Hepatocyte (in vitro differentiated cells): ENCODE measurements around the gene EIF4ENIF1. TPM values are rescaled to one million over a fixed set of nuclear protein-coding genes. Genes with fewer than 3 reads are reported as not detected.
A peak's percentile ranks its signal among the peaks of the same experiment; 100 is the strongest.

Experiments
- DNase-seq: peaks from one replicate; pipeline ENCODE4 v3.0.0-alpha.2; 2016; ENCODE audit warnings: low spot score
- H2AFZ ChIP-seq: fragments of 200-600 bp; sonication (generic); 2 replicates; pipeline ENCODE4 v1.6.0; 2016; ENCODE audit warnings: antibody characterized with exemption, mild to moderate bottlenecking
- H3K27ac ChIP-seq: fragments of 200-600 bp; sonication (generic); 2 replicates; pipeline ENCODE4 v1.5.1; 2016; ENCODE audit warnings: mild to moderate bottlenecking
- H3K27me3 ChIP-seq: fragments of 200-600 bp; sonication (generic); 2 replicates; pipeline ENCODE4 v1.6.1; 2016
- H3K36me3 ChIP-seq: fragments of 200-600 bp; sonication (generic); replicated peaks from 2 replicates; pipeline ENCODE4 v1.5.1; 2016; ENCODE audit warnings: low read depth; ENCODE audit not compliant: insufficient read depth
- H3K4me1 ChIP-seq: fragments of 200-600 bp; sonication (generic); 2 replicates; pipeline ENCODE4 v1.5.1; 2016; ENCODE audit warnings: mild to moderate bottlenecking, moderate library complexity; ENCODE audit not compliant: insufficient read depth
- H3K4me2 ChIP-seq: fragments of 200-600 bp; sonication (generic); 2 replicates; pipeline ENCODE4 v1.6.0; 2016
- H3K4me3 ChIP-seq: fragments of 200-600 bp; sonication (generic); 2 replicates; pipeline ENCODE4 v1.5.1; 2016; ENCODE audit warnings: mild to moderate bottlenecking
- H3K79me2 ChIP-seq: fragments of 200-600 bp; sonication (generic); 2 replicates; pipeline ENCODE4 v1.6.0; 2017; ENCODE audit warnings: mild to moderate bottlenecking
- H3K9me2 ChIP-seq: fragments of 200-600 bp; sonication (generic); replicated peaks from 2 replicates; pipeline ENCODE4 v1.6.0; 2017; ENCODE audit warnings: mild to moderate bottlenecking; ENCODE audit not compliant: insufficient read depth
- H3K9me3 ChIP-seq: fragments of 200-600 bp; sonication (generic); 2 replicates; pipeline ENCODE4 v1.5.1; 2016; ENCODE audit warnings: low read depth, mild to moderate bottlenecking
- H4K20me1 ChIP-seq: fragments of 200-600 bp; sonication (generic); 2 replicates; pipeline ENCODE4 v1.6.0; 2016; ENCODE audit warnings: mild to moderate bottlenecking; ENCODE audit not compliant: insufficient read depth, poor library complexity, severe bottlenecking
- EZH2 ChIP-seq: fragments of 200-600 bp; sonication (generic); IDR thresholded peaks from 2 replicates; pipeline ENCODE4 v1.6.1; 2016; ENCODE audit warnings: antibody characterized with exemption, mild to moderate bottlenecking, borderline replicate concordance
- EZH2phosphoT487 ChIP-seq: fragments of 200-600 bp; sonication (generic); IDR thresholded peaks from one replicate; pipeline ENCODE4 v1.6.1; 2018; ENCODE audit warnings: antibody characterized with exemption, mild to moderate bottlenecking, low read depth, moderate library complexity; ENCODE audit not compliant: unreplicated experiment, severe bottlenecking
- WGBS: methylation state at CpG from one replicate; pipeline ENCODE4 v1.1.6; 2016; ENCODE audit warnings: low lambda C conversion rate; ENCODE audit errors: missing lambda C conversion rate; 5-methylcytosine and 5-hydroxymethylcytosine counted together
- polyA plus RNA-seq: library from polyadenylated mRNA; unstranded; fragments of >200 nt; fragmentation: Nextera tagmentation; extraction: Ambion mirVana; gene quantifications from 2 replicates; pipeline ENCODE4 v1.2.1, GENCODE V29; 2016
- total RNA-seq: library from RNA; depleted of rRNA; stranded (reverse); fragments of >200 nt; gene quantifications from 2 replicates; pipeline ENCODE4 v1.2.3, GENCODE V29; 2014
- TF ChIP-seq, protein P1 (sequence below): fragments of 200-600 bp; sonication (generic); IDR thresholded peaks from 2 replicates; pipeline ENCODE4 v1.5.1; 2016; ENCODE audit warnings: antibody characterized with exemption, mild to moderate bottlenecking; ENCODE audit not compliant: poor library complexity

The EIF4ENIF1 gene
- total and polyA plus RNA-seq, 2 experiments from 2014 or later, result 9.2 to 13.3 TPM

DNA sequence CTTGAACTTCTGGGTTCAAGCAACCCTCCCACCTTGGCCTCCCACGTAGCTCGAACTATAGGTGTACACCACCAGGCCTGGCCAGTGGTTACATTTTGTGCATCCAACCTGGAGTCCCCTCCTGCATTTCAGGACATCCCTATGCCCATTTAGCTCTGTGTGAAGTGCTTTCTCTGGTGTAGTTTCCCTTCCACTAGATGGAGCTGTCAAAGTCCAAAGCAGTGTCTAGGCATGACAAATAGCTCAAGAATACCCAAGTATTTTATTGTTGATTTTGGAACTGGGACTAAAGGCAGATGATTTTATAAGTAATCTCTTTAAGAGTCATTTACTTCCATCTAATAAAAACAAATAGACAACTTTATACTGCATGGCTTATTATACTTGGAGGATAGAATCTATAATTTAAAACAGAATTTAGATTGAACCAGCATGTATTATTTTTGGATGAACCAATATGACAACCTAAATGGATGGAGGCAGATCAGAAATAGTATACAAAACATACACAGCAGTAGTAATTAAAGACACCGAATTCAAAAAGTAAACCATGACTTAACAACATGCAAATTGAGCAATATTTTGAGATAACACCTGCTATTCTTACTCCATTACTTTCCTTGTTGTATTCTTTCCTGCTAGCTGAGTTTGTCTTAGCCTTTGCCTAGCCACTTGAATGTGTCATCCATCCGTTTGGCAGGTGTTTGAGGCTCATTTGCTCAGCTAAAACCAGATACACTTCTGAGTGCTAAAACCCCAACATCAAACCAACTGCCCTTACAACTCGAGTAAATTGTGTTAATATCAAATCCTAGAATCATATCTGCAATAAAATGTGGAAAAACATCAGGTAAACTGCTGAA lies 37.7 kb downstream of the EIF4ENIF1 start:
- H3K4me3 ChIP-seq, result no peak overlapping the region
- no peaks in the 10 kb centered on the region for H3K9me2 ChIP-seq
- no peaks in the 10 kb centered on the region for H3K9me3 ChIP-seq
- H4K20me1 ChIP-seq, result no peaks in the 10 kb centered on the region
- no peak overlapping the region for H3K4me2 ChIP-seq
- 88% methylated on average over 5 of the region's 5 CpGs for WGBS
- H3K79me2 ChIP-seq, result no peaks in the 10 kb centered on the region
- TF ChIP-seq EZH2phosphoT487, result no peak
- TF ChIP-seq, protein P1, sequence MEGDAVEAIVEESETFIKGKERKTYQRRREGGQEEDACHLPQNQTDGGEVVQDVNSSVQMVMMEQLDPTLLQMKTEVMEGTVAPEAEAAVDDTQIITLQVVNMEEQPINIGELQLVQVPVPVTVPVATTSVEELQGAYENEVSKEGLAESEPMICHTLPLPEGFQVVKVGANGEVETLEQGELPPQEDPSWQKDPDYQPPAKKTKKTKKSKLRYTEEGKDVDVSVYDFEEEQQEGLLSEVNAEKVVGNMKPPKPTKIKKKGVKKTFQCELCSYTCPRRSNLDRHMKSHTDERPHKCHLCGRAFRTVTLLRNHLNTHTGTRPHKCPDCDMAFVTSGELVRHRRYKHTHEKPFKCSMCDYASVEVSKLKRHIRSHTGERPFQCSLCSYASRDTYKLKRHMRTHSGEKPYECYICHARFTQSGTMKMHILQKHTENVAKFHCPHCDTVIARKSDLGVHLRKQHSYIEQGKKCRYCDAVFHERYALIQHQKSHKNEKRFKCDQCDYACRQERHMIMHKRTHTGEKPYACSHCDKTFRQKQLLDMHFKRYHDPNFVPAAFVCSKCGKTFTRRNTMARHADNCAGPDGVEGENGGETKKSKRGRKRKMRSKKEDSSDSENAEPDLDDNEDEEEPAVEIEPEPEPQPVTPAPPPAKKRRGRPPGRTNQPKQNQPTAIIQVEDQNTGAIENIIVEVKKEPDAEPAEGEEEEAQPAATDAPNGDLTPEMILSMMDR, result peak; percentile 43
- H2AFZ ChIP-seq, result no peak overlapping the region
- no peaks in the 10 kb centered on the region for H3K4me1 ChIP-seq
- peak; percentile 28 for DNase-seq
- no peak overlapping the region for H3K27ac ChIP-seq
- no peaks in the 10 kb centered on the region for H3K27me3 ChIP-seq
- peaks cover 3% of the 10 kb centered on the region for H3K36me3 ChIP-seq

DNA sequence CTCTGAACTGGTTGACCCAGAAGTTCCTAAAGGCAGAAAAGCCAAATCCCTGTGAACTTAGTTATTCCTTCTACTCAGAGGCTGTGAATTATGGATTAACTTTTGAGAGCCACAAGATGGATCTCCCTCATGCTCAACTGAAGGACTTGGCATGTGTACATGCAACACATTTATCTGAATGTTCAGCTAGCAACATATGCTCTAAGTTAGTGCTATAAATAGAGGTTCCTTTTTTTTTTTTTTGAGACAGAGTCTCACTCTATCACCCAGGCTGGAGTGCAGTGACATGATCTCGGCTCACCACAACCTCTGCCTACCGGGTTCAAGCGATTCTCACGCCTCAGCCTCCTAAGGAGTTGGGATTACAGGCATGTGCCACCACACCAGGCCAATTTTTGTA lies 40.1 kb downstream of the EIF4ENIF1 start:
- Histone ChIP-seq H3K79me2 (no peaks in the 10 kb centered on the region), H3K27me3 (no peaks in the 10 kb centered on the region), H3K27ac (no peak overlapping the region), H3K4me1 (no peaks in the 10 kb centered on the region), H3K4me3 (no peak overlapping the region), H3K36me3 (no peaks in the 10 kb centered on the region), H4K20me1 (no peaks in the 10 kb centered on the region), H3K9me3 (no peaks in the 10 kb centered on the region), H3K9me2 (no peaks in the 10 kb centered on the region), H2AFZ (no peak overlapping the region), H3K4me2 (no peak overlapping the region)
- 100% methylated on average over 4 of the region's 4 CpGs for WGBS
- DNase-seq, result no peak
- TF ChIP-seq EZH2phosphoT487 (no peak), EZH2 (no peak)
- TF ChIP-seq, protein P1, result no peak

DNA sequence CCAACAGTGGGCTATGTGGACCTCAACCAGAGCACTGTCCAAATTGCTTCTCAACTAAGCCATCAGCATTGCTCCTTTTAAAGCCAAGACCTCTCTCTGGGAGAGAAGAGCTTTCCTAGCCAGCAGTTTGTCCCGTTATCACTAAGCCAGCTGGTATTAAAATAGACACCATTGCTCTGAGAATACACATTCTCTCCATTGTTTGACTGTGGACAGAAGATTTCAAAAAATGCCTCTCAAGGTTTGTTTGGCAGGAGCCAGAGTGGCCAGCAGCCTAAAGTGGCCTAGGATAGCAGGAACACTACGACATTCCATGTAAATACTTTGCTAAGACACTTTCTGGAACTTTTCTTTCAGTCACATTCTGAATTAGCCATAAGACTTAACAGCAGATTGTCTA lies 41.3 kb downstream of the EIF4ENIF1 start:
- Histone ChIP-seq H2AFZ (no peak overlapping the region), H3K4me2 (no peak overlapping the region), H3K27me3 (no peaks in the 10 kb centered on the region), H3K9me3 (no peaks in the 10 kb centered on the region), H3K9me2 (no peaks in the 10 kb centered on the region), H3K4me3 (no peak overlapping the region), H3K36me3 (no peaks in the 10 kb centered on the region), H3K4me1 (peaks cover 3% of the 10 kb centered on the region), H3K27ac (no peak overlapping the region), H3K79me2 (no peaks in the 10 kb centered on the region), H4K20me1 (no peaks in the 10 kb centered on the region)
- DNase-seq, result no peak
- no peak for TF ChIP-seq EZH2phosphoT487
- TF ChIP-seq, protein P1, result no peak
- no peak for TF ChIP-seq EZH2
- 90% methylated on average over 2 of the region's 2 CpGs for WGBS
